Osteocyte (in vitro differentiated cells): ENCODE measurements around the gene RGMA. TPM values are rescaled to one million over a fixed set of nuclear protein-coding genes. Genes with fewer than 3 reads are reported as not detected.

Source experiments
- DNase-seq: peaks from one replicate; pipeline ENCODE4 v3.0.0; 2021; ENCODE audit warnings: mixed read lengths; ENCODE audit not compliant: unreplicated experiment; ENCODE audit errors: extremely low spot score
- H3K27ac Mint-ChIP-seq: one replicate; pipeline ENCODE4 v1.8.0; 2021; ENCODE audit warnings: mild to moderate bottlenecking, mixed read lengths; ENCODE audit not compliant: unreplicated experiment
- H3K27me3 Mint-ChIP-seq: one replicate; pipeline ENCODE4 v1.8.0; 2021; ENCODE audit warnings: mixed read lengths; ENCODE audit not compliant: unreplicated experiment
- H3K36me3 Mint-ChIP-seq: one replicate; pipeline ENCODE4 v1.8.0; 2021; ENCODE audit warnings: mixed read lengths; ENCODE audit not compliant: unreplicated experiment
- H3K4me1 Mint-ChIP-seq: one replicate; pipeline ENCODE4 v1.8.0; 2021; ENCODE audit warnings: mixed read lengths; ENCODE audit not compliant: unreplicated experiment
- H3K4me3 Mint-ChIP-seq: one replicate; pipeline ENCODE4 v1.8.0; 2021; ENCODE audit warnings: mild to moderate bottlenecking, moderate library complexity, mixed read lengths; ENCODE audit not compliant: unreplicated experiment
- H3K9me3 Mint-ChIP-seq: one replicate; pipeline ENCODE4 v1.8.0; 2021; ENCODE audit warnings: mixed read lengths; ENCODE audit not compliant: unreplicated experiment
- CTCF ChIP-seq: fragments of 200-600 bp; sonication (generic); IDR thresholded peaks from 2 replicates; pipeline ENCODE4 v1.5.0; 2021; ENCODE audit warnings: antibody characterized with exemption, mild to moderate bottlenecking, moderate library complexity
- total RNA-seq: library from RNA; stranded (reverse); gene quantifications from 2 replicates; pipeline ENCODE4 v1.2.1, GENCODE V29; 2021

The RGMA gene
- total RNA-seq, 1 donor from 2014 or later: 12.4 TPM

DNA sequence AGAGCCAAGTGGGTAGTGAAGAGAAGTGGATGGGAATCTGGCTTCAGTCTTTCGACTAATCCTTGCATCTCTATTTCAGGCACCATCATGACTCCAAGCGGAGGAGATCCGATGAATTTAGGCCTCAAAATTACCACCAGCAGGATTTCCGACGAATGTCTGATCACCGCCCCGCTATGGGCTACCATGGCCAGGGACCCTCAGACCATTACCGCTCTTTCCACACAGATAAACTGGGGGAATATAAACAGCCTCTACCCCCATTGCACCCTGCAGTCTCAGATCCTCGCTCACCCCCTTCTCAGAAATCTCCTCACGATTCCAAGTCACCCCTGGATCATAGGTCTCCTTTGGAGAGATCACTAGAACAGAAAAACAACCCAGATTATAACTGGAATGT lies 64.7 kb downstream of the RGMA start:
- DNase-seq: no peak
- Mint-ChIP-seq H3K27ac (no peak overlapping the region), H3K4me1 (peaks cover 11% of the 10 kb centered on the region), H3K4me3 (no peak overlapping the region), H3K9me3 (no peaks in the 10 kb centered on the region), H3K36me3 (peaks cover 75% of the 10 kb centered on the region), H3K27me3 (no peaks in the 10 kb centered on the region)
- TF ChIP-seq CTCF: no peak

GRCh38 chr15:93020976-93021772 lies 67.8 kb downstream of the RGMA start:
- no peaks in the 10 kb centered on the region for H3K27me3 Mint-ChIP-seq
- no peak for DNase-seq
- H3K36me3 Mint-ChIP-seq: peaks cover 82% of the 10 kb centered on the region
- no peak for TF ChIP-seq CTCF
- H3K27ac Mint-ChIP-seq: peak overlapping the region; percentile 52
- peaks cover 3% of the 10 kb centered on the region for H3K4me1 Mint-ChIP-seq
- no peaks in the 10 kb centered on the region for H3K9me3 Mint-ChIP-seq
- no peak overlapping the region for H3K4me3 Mint-ChIP-seq

GRCh38 chr15:93019971-93020370 lies 69.0 kb downstream of the RGMA start:
- TF ChIP-seq CTCF: no peak
- Mint-ChIP-seq H3K4me1 (peaks cover 3% of the 10 kb centered on the region), H3K27me3 (no peaks in the 10 kb centered on the region), H3K4me3 (no peak overlapping the region), H3K9me3 (no peaks in the 10 kb centered on the region), H3K36me3 (peaks cover 87% of the 10 kb centered on the region), H3K27ac (no peak overlapping the region)
- no peak for DNase-seq

GRCh38 chr15:93019090-93019489 lies 69.9 kb downstream of the RGMA start:
- no peak overlapping the region for H3K27ac Mint-ChIP-seq
- DNase-seq: no peak
- H3K27me3 Mint-ChIP-seq: no peaks in the 10 kb centered on the region
- H3K4me1 Mint-ChIP-seq: peaks cover 3% of the 10 kb centered on the region
- no peaks in the 10 kb centered on the region for H3K9me3 Mint-ChIP-seq
- no peak for TF ChIP-seq CTCF
- no peak overlapping the region for H3K4me3 Mint-ChIP-seq
- peaks cover 88% of the 10 kb centered on the region for H3K36me3 Mint-ChIP-seq

GRCh38 chr15:93018574-93018973 lies 70.4 kb downstream of the RGMA start:
- H3K9me3 Mint-ChIP-seq: no peaks in the 10 kb centered on the region
- H3K36me3 Mint-ChIP-seq: peaks cover 87% of the 10 kb centered on the region
- H3K27me3 Mint-ChIP-seq: no peaks in the 10 kb centered on the region
- no peak overlapping the region for H3K27ac Mint-ChIP-seq
- DNase-seq: no peak
- peak; percentile 31 for TF ChIP-seq CTCF
- H3K4me3 Mint-ChIP-seq: no peak overlapping the region
- peaks cover 3% of the 10 kb centered on the region for H3K4me1 Mint-ChIP-seq
